Right ventricle myocardium superior (tissue), 1 donor: Measurements from ENCODE around the gene GALNT5. TPM values are rescaled to one million over a fixed set of nuclear protein-coding genes. Genes with fewer than 3 reads are reported as not detected.

Experiments used
- ATAC-seq: fragments of 200-7000 bp; cut with Tn5 transposase; one replicate; pipeline ENCODE4 v1.9.1; 2020; ENCODE audit warnings: mild to moderate bottlenecking; ENCODE audit not compliant: poor library complexity
- DNase-seq: peaks from one replicate; pipeline ENCODE4 v3.0.0-alpha.2; 2020
- intact Hi-C: fragments of 100-400 bp; cut with DNase I; formaldehyde crosslinking; loops from one replicate; pipeline ENCODE4 v1.11.2; 2022
- total RNA-seq: library from RNA; stranded (reverse); fragmentation: NEBNext Ultra II Directional; extraction: Animal tissue kit (Norgen Biotek cat#: 25700); gene quantifications from one replicate; pipeline ENCODE4 v1.2.1, GENCODE V29; 2021
- donor health status: DM: no; HTN: yes; CAD: no; lungs with severe emphysema.

Gene GALNT5
- total RNA-seq, 1 donor from 2014 or later, result 0.16 TPM

DNA sequence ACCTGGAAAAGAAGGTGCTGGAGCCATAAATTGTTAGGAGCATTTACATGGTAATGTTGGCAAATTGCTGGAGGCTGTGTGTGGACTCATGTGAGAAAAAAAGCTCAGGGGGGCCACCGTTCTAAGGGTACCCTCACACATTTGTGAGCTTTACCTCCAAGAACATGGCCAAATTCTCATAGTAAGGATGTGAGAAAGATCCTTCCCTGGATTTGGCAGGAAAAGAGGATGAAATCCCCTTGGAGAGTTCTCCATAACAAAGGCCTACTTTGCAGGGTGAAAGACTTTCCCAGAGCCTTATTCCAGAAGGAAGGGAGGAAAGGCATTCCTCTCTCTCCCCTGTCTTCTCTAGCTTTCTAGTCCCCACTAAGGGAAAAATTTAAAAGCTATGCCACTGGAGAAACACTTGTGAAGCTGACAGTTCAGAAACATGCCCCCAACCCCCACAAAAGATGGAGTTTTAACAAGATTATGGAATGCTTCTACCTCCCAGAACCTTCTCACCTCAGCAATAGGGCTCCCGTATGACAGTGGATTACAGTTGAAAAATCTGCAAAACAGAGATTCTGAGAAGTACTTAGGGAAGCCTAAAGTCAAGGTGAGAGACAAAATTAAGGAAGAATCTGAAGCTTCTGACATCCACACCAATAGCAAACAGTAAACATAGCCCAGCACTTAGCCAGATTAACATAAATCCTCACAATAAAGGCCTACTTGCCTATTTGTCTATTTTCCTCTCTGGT is 88.3 kb downstream of the GALNT5 start:
- intact Hi-C loops, result no loop called here
- ATAC-seq, result no peak

DNA sequence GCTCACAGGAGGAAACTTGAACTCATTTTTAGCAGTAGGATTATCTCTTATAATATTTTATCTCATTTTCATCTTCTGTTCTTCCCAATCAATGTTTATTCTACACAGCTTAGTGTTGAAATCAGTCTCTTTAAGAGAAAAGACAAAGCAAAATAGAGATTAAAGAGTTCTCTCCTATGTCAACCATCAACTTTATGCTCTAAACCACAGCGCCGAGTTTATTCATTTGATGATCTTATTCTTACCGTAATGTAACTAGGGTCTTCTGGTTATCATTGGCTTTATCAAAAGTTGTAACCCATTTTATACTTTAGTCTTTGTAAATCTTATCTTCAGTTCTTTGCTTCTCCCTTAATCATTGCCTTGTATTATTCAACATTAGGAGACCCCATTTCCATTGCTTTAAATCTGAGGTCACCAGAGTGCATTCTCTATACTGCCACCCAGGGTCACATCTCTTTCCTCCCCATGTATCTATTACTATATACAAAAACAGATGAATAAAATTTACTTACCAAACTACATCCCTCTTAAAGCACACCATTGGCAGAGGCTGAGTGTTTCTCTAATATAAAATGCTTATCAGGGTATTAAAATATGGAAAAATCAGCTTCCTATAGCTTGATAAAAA is 90.9 kb downstream of the GALNT5 start:
- ATAC-seq, result no peak

More for the DNA sequence above, 88.3 kb downstream of the GALNT5 start:
- no peak for DNase-seq

DNA sequence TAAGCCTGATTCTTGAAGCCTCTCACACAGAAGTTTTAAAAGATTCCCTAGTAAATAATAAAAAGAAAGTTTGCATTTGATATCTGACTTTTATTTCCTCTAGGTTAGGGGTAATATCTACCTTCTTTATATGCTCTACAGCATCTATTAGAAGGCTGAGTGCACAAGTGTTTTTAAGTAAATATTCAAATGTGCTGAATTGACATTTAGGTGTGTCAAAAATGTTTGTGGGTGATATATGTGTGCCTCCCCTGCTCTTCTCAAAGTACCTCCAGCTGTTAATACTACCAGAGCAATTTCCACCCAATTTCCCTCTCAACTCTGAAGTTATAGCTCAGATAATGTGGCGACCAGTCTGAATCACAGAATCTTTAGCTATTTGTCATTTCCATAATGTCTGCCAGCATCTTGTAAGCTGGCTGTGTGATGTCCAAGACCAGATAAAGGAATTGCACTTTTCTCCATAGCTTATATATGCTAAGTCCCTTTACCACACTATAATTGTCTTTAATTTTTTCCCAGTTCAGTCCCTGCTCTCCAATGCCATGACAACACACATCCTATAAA is 92.5 kb downstream of the GALNT5 start:
- DNase-seq (no peak), ATAC-seq (no peak)
- intact Hi-C loops, result no loop called here

More for the DNA sequence above, 90.9 kb downstream of the GALNT5 start:
- DNase-seq, result no peak
- intact Hi-C loops, result no loop called here

DNA sequence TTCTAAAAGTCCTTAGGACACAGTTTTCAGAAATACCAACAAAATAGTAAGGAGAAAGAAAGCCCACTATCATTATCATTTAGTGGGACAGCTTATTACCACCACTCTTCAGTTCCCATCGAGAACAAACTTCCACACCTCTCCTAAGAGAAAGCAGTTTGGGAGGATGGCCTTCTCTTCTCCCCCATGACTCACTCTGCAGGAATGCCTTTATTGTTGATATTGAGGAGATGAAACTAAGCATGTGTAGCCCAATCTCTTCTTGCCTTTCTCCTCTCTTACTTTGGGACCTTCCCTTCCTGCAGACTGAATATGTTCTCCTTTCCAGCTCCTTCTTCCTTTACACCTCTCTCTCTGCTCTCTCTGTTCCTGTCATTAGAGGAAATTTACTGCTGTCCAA is 98.1 kb downstream of the GALNT5 start:
- DNase-seq, result no peak
- intact Hi-C loops, result no loop called here
- no peak for ATAC-seq

DNA sequence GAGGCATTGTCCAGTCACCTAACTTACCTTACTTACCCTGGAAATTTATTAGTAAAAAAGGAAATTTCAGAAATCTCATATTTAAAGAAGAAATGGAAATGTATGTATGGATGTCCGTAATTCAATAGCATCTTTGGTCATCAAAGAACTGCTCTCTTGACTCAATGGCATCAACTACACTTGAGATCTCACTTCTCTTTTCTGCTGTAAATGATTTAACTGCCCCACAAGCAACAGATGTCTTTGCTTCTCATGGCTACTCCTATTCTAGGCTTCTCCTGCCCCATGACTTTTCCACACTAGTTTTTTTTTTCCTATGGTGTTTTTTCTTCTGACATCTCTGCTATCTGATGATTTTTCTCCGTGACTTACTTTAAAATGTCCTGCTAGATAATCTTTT is 102.1 kb downstream of the GALNT5 start:
- ATAC-seq, result no peak
- intact Hi-C loops, result no loop called here
- no peak for DNase-seq

DNA sequence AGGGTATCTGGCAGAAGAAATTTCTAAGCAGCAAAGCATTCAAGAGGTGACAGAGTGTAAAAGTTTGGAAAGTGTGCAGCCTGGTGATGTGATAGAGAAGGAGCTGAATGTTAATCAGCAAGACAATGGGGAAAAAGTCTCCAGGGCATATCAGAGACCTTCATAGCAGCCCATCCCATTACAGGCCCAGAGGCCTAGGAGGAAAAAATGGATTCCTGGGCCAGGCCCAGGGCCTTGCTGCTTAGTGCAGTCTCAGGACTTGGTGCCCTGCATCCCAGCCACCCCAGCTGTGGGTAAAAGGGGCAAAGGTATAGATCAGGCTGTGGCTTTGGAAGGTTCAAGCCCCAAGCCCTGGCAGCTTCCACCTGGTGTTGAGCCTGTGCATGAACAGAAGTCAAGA is 104.0 kb downstream of the GALNT5 start:
- ATAC-seq (no peak), DNase-seq (no peak)
- intact Hi-C loops, result no loop called here

DNA sequence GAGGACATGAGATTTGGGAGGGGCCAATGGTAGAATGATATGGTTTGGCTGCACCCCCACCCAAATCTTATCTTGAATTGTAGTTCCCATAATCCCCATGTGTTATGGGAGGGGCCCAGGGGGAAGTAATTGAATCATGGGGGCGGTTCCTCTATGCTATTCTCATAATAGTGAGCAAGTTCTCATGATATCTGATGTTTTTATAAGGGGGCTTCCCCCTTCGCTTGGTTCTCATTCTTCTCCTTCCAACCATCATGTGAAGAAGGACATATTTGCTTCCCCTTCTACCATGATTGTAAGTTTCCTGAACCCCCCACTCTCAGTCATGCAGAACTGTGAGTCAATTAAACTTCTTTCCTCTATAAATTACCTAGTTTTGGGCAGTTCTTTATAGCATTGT is 105.1 kb downstream of the GALNT5 start:
- intact Hi-C loops, result no loop called here
- ATAC-seq (no peak), DNase-seq (no peak)

DNA sequence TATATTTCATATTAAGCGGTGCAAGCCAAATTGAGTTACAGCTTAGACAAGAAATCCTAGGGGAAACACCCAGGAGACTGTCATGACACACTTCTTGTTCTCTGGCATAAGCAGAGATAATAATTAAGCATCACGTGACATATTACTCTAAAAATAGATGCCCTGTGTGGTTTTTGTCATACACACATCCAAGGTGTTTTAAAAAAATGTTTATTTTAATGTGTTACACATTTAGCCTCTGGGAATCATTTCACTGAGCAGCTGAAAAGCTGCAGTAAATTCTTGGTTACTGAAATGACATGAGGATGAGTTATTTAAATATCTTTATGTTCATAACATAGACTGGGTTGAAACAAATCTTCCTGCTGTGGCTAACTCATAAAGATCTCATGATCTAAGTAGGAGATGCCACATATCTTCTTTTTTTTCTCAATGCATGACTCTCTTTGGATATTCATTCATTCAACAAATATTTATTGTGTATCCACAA is 106.2 kb downstream of the GALNT5 start:
- no peak for DNase-seq
- intact Hi-C loops, result no loop called here
- peak; percentile 78 for ATAC-seq

Other genes with a start within 250 kb of the GALNT5 start
- not detected for gene ERMN, start 68.1 kb downstream of the GALNT5 start, total RNA-seq
- 1.1 TPM for gene CYTIP, start 186.4 kb downstream of the GALNT5 start, total RNA-seq